SK-N-DZ (cell line): Measurements from ENCODE around the gene HHIPL1.

Experiments used
- DNase-seq: peaks from one replicate; pipeline ENCODE4 v3.0.0-alpha.2; 2015; ENCODE audit warnings: low spot score

Gene HHIPL1

GRCh38 chr14:99611646-99612045, 33.3 kb upstream of the HHIPL1 start:
- no peak for DNase-seq

- no peak for DNase-seq
Measured at GRCh38 chr14:99612071-99612737, 32.7 kb upstream of the HHIPL1 start.

- DNase-seq = no peak
Measured at GRCh38 chr14:99612738-99613330, 32.1 kb upstream of the HHIPL1 start.

GRCh38 chr14:99615497-99616157, 29.3 kb upstream of the HHIPL1 start:
- no peak for DNase-seq

GRCh38 chr14:99616832-99617800, 27.8 kb upstream of the HHIPL1 start:
- DNase-seq = no peak

- no peak for DNase-seq
Measured at GRCh38 chr14:99619835-99620834, 24.8 kb upstream of the HHIPL1 start.

GRCh38 chr14:99621948-99622347, 23.0 kb upstream of the HHIPL1 start:
- no peak for DNase-seq

GRCh38 chr14:99624024-99624423, 20.9 kb upstream of the HHIPL1 start:
- no peak for DNase-seq

- DNase-seq = no peak
Measured at GRCh38 chr14:99624971-99625370, 20.0 kb upstream of the HHIPL1 start.

- no peak for DNase-seq
Measured at GRCh38 chr14:99625476-99625875, 19.5 kb upstream of the HHIPL1 start.

GRCh38 chr14:99626041-99626648, 18.8 kb upstream of the HHIPL1 start:
- DNase-seq = no peak

- no peak for DNase-seq
Measured at GRCh38 chr14:99627100-99627499, 17.8 kb upstream of the HHIPL1 start.

- DNase-seq = no peak
Measured at GRCh38 chr14:99627510-99628381, 17.2 kb upstream of the HHIPL1 start.

GRCh38 chr14:99628887-99629618, 15.9 kb upstream of the HHIPL1 start:
- peak; percentile 51 for DNase-seq

- DNase-seq = no peak
Measured at GRCh38 chr14:99630202-99630601, 14.7 kb upstream of the HHIPL1 start.

- DNase-seq = no peak
Measured at GRCh38 chr14:99632410-99633035, 12.4 kb upstream of the HHIPL1 start.

GRCh38 chr14:99633141-99633540, 11.8 kb upstream of the HHIPL1 start:
- no peak for DNase-seq

- no peak for DNase-seq
Measured at GRCh38 chr14:99633918-99634317, 11.0 kb upstream of the HHIPL1 start.
